Liver (tissue), 9 donors: Measurements from ENCODE around the gene SLC9A8. TPM values are rescaled to one million over a fixed set of nuclear protein-coding genes. Genes with fewer than 3 reads are reported as not detected.

Source experiments
- DNase-seq: peaks from one replicate; pipeline ENCODE4 v3.0.0-alpha.2; 2017; ENCODE audit warnings: low spot score
- H3K27ac ChIP-seq, 2 donors: one replicate each; pipeline ENCODE4 v1.7.0; 2013; ENCODE audit warnings: inconsistent platforms in 2 of 2, low read length in 2 of 2, control low read depth in 1 of 2, low read depth in 1 of 2, mild to moderate bottlenecking in 1 of 2
- H3K27me3 ChIP-seq, 4 donors: one replicate each; pipeline versions ENCODE4 v1.6.1 to v1.7.0; 2013; ENCODE audit warnings: low read length in 3 of 4, inconsistent platforms in 1 of 4, mild to moderate bottlenecking in 1 of 4, moderate library complexity in 1 of 4; ENCODE audit not compliant: control insufficient read depth in 4 of 4, insufficient read depth in 4 of 4
- H3K36me3 ChIP-seq, 4 donors: one replicate each; pipeline versions ENCODE4 v1.6.1 to v1.7.0; 2013; ENCODE audit warnings: low read length in 3 of 4, mild to moderate bottlenecking in 3 of 4, low read depth in 1 of 4, moderate library complexity in 1 of 4; ENCODE audit not compliant: control insufficient read depth in 4 of 4, insufficient read depth in 3 of 4
- H3K4me1 ChIP-seq, 4 donors: one replicate each; pipeline versions ENCODE4 v1.6.1 to v1.7.0; 2013; ENCODE audit warnings: low read length in 3 of 4, mild to moderate bottlenecking in 3 of 4, moderate library complexity in 1 of 4; ENCODE audit not compliant: control insufficient read depth in 4 of 4, insufficient read depth in 4 of 4
- H3K4me3 ChIP-seq, 3 donors: one replicate each; pipeline versions ENCODE4 v1.6.1 to v1.7.0; 2013; ENCODE audit warnings: low read length in 3 of 3, control low read depth in 1 of 3, low read depth in 1 of 3, mild to moderate bottlenecking in 1 of 3
- H3K9ac ChIP-seq, 2 donors: one replicate each; pipeline ENCODE4 v1.7.0; 2013; ENCODE audit warnings: low read length in 2 of 2, mild to moderate bottlenecking in 2 of 2, moderate library complexity in 2 of 2, control low read depth in 1 of 2, low read depth in 1 of 2
- H3K9me3 ChIP-seq, 4 donors: one replicate each; pipeline versions ENCODE4 v1.6.1 to v1.7.0; 2013; ENCODE audit warnings: low read length in 3 of 4; ENCODE audit not compliant: control insufficient read depth in 4 of 4
- EGR1 ChIP-seq, 2 donors: IDR thresholded peaks; 2 replicates each; pipeline ENCODE4 v1.6.1; 2016 to 2018; ENCODE audit warnings: antibody characterized with exemption in 2 of 2, low read depth in 2 of 2
- FOXA1 ChIP-seq: IDR thresholded peaks from 2 replicates; pipeline ENCODE4 v1.6.1; 2016; ENCODE audit warnings: antibody characterized with exemption
- FOXA2 ChIP-seq: IDR thresholded peaks from 2 replicates; pipeline ENCODE4 v1.6.1; 2016; ENCODE audit warnings: antibody characterized with exemption
- GABPA ChIP-seq, 2 donors: IDR thresholded peaks in 1 of 2; conservative IDR thresholded peaks in 1 of 2; 2 replicates each; pipeline ENCODE4 v1.6.1; 2016; ENCODE audit warnings: antibody characterized with exemption in 2 of 2, mild to moderate bottlenecking in 1 of 2, moderate library complexity in 1 of 2
- HNF4A ChIP-seq, 2 donors: conservative IDR thresholded peaks; 2 replicates each; pipeline ENCODE4 v1.6.1; 2016; ENCODE audit warnings: antibody characterized with exemption in 2 of 2, mild to moderate bottlenecking in 2 of 2
- HNF4G ChIP-seq: IDR thresholded peaks from 2 replicates; pipeline ENCODE4 v1.6.1; 2016; ENCODE audit warnings: antibody characterized with exemption
- JUND ChIP-seq, 2 donors: IDR thresholded peaks; 2 replicates each; pipeline ENCODE4 v1.6.1; 2016; ENCODE audit warnings: antibody characterized with exemption in 2 of 2
- NR2F2 ChIP-seq: IDR thresholded peaks from 2 replicates; pipeline ENCODE4 v1.6.1; 2016; ENCODE audit warnings: antibody characterized with exemption
- RAD21 ChIP-seq, 2 donors: IDR thresholded peaks; 2 replicates each; pipeline ENCODE4 v1.6.1; 2016; ENCODE audit warnings: antibody characterized with exemption in 2 of 2, mild to moderate bottlenecking in 2 of 2
- RXRA ChIP-seq, 2 donors: IDR thresholded peaks; 2 replicates each; pipeline ENCODE4 v1.6.1; 2017 to 2018; ENCODE audit warnings: antibody characterized with exemption in 2 of 2, mild to moderate bottlenecking in 1 of 2
- SP1 ChIP-seq: IDR thresholded peaks from 2 replicates; pipeline ENCODE4 v1.6.1; 2018; ENCODE audit warnings: antibody characterized with exemption, mild to moderate bottlenecking
- TAF1 ChIP-seq: conservative IDR thresholded peaks from 2 replicates; pipeline ENCODE4 v1.6.1; 2016; ENCODE audit warnings: antibody characterized with exemption, mild to moderate bottlenecking
- YY1 ChIP-seq: IDR thresholded peaks from 2 replicates; pipeline ENCODE4 v1.6.1; 2016; ENCODE audit warnings: antibody characterized with exemption, mild to moderate bottlenecking
- WGBS: extraction: QIAGEN DNeasy Blood & Tissue Kit; methylation state at CpG from one replicate; pipeline ENCODE4 v1.1.7; 2013; 5-methylcytosine and 5-hydroxymethylcytosine counted together
- polyA plus RNA-seq, 2 donors: library from polyadenylated mRNA; stranded (reverse) in 1 of 2; unstranded in 1 of 2; fragments of 200-250 nt in 1 of 2; fragments of >200 nt in 1 of 2; fragmentation: Nextera tagmentation in 1 of 2; extraction: Ambion mirVana in 1 of 2; gene quantifications; one replicate each; pipeline versions ENCODE4 v1.2.1 to v1.2.3, GENCODE V29; 2013 to 2015
- total RNA-seq, 2 donors: library from RNA; depleted of rRNA; stranded (reverse); fragments of >200 nt; gene quantifications; one replicate each; pipeline ENCODE4 v1.2.3, GENCODE V29; 2014
- TF ChIP-seq, protein P1 (sequence below): fragments of 150-350 bp; IDR thresholded peaks from 2 replicates; pipeline ENCODE4 v1.5.1; 2017; ENCODE audit warnings: improper control_type of control experiment, low read depth, low read length; ENCODE audit not compliant: missing input control
- TF ChIP-seq, protein P2 (sequence below): IDR thresholded peaks from 2 replicates; pipeline ENCODE4 v1.6.1; 2016; ENCODE audit warnings: antibody characterized with exemption
- TF ChIP-seq, protein P3 (sequence below): IDR thresholded peaks from 2 replicates; pipeline ENCODE4 v1.6.1; 2016; ENCODE audit warnings: antibody characterized with exemption, mild to moderate bottlenecking
- TF ChIP-seq, protein P4 (sequence below): IDR thresholded peaks from 2 replicates; pipeline ENCODE4 v1.6.1; 2016; ENCODE audit warnings: antibody characterized with exemption
- donor health status: healthy.
- donor health status: healthy.
- donor health status: healthy.
- donor health status: healthy.
- donor health status: healthy.

SLC9A8 gene
- total and polyA plus RNA-seq, 4 donors = 4.0 to 9.5 (median 8.6) TPM

DNA sequence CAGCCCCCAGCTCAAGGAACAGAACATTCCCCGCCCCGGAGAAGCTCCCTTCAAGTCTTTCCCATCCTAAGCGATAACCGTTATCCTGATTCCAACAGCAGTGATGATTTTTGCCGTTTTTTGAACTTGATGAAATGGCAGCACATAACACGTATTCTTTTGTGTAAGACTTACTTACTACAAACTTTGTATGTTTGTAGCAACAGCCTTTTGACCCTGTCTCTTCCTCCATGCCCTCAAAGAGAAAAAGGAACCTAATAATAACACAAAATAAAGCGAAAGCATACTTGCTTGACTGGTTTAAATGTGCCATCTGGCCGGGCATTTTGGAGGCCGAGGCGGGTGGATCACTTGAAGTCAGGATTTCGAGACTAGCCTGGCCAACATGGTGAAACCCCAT lies 26.4 kb upstream of the SLC9A8 start:
- H3K36me3 ChIP-seq = no peaks in the 10 kb centered on the region
- no peak overlapping the region for H3K9ac ChIP-seq
- peak overlapping the region in 1 of 2 donors; percentile 50 for H3K27ac ChIP-seq
- no peak overlapping the region for H3K4me3 ChIP-seq
- TF ChIP-seq EGR1 (IDR thresholded peaks at IDR 0.05; ENCODE audit: low read depth in 2 of 2) (no peak), GABPA (IDR thresholded peaks at IDR 0.05 in 1 of 2, conservative IDR thresholded peaks at IDR 0.05 in 1 of 2) (no peak), FOXA2 (no peak), RAD21 (IDR thresholded peaks at IDR 0.05) (no peak), FOXA1 (no peak), NR2F2 (no peak), SP1 (no peak), RXRA (IDR thresholded peaks at IDR 0.05) (no peak), YY1 (no peak), TAF1 (no peak), HNF4A (conservative IDR thresholded peaks at IDR 0.05) (no peak), HNF4G (no peak), JUND (IDR thresholded peaks at IDR 0.05) (no peak)
- TF ChIP-seq, protein P1, sequence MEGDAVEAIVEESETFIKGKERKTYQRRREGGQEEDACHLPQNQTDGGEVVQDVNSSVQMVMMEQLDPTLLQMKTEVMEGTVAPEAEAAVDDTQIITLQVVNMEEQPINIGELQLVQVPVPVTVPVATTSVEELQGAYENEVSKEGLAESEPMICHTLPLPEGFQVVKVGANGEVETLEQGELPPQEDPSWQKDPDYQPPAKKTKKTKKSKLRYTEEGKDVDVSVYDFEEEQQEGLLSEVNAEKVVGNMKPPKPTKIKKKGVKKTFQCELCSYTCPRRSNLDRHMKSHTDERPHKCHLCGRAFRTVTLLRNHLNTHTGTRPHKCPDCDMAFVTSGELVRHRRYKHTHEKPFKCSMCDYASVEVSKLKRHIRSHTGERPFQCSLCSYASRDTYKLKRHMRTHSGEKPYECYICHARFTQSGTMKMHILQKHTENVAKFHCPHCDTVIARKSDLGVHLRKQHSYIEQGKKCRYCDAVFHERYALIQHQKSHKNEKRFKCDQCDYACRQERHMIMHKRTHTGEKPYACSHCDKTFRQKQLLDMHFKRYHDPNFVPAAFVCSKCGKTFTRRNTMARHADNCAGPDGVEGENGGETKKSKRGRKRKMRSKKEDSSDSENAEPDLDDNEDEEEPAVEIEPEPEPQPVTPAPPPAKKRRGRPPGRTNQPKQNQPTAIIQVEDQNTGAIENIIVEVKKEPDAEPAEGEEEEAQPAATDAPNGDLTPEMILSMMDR = no peak
- TF ChIP-seq, protein P2, sequence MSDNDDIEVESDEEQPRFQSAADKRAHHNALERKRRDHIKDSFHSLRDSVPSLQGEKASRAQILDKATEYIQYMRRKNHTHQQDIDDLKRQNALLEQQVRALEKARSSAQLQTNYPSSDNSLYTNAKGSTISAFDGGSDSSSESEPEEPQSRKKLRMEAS = no peak
- TF ChIP-seq, protein P3, sequence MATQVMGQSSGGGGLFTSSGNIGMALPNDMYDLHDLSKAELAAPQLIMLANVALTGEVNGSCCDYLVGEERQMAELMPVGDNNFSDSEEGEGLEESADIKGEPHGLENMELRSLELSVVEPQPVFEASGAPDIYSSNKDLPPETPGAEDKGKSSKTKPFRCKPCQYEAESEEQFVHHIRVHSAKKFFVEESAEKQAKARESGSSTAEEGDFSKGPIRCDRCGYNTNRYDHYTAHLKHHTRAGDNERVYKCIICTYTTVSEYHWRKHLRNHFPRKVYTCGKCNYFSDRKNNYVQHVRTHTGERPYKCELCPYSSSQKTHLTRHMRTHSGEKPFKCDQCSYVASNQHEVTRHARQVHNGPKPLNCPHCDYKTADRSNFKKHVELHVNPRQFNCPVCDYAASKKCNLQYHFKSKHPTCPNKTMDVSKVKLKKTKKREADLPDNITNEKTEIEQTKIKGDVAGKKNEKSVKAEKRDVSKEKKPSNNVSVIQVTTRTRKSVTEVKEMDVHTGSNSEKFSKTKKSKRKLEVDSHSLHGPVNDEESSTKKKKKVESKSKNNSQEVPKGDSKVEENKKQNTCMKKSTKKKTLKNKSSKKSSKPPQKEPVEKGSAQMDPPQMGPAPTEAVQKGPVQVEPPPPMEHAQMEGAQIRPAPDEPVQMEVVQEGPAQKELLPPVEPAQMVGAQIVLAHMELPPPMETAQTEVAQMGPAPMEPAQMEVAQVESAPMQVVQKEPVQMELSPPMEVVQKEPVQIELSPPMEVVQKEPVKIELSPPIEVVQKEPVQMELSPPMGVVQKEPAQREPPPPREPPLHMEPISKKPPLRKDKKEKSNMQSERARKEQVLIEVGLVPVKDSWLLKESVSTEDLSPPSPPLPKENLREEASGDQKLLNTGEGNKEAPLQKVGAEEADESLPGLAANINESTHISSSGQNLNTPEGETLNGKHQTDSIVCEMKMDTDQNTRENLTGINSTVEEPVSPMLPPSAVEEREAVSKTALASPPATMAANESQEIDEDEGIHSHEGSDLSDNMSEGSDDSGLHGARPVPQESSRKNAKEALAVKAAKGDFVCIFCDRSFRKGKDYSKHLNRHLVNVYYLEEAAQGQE = no peak
- TF ChIP-seq, protein P4, sequence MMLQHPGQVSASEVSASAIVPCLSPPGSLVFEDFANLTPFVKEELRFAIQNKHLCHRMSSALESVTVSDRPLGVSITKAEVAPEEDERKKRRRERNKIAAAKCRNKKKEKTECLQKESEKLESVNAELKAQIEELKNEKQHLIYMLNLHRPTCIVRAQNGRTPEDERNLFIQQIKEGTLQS = no peak
- H3K4me1 ChIP-seq = no peaks in the 10 kb centered on the region
- no peak for DNase-seq
- 75% methylated on average over 11 of the region's 11 CpGs for WGBS
- no peaks in the 10 kb centered on the region for H3K27me3 ChIP-seq
- H3K9me3 ChIP-seq = no peaks in the 10 kb centered on the region

DNA sequence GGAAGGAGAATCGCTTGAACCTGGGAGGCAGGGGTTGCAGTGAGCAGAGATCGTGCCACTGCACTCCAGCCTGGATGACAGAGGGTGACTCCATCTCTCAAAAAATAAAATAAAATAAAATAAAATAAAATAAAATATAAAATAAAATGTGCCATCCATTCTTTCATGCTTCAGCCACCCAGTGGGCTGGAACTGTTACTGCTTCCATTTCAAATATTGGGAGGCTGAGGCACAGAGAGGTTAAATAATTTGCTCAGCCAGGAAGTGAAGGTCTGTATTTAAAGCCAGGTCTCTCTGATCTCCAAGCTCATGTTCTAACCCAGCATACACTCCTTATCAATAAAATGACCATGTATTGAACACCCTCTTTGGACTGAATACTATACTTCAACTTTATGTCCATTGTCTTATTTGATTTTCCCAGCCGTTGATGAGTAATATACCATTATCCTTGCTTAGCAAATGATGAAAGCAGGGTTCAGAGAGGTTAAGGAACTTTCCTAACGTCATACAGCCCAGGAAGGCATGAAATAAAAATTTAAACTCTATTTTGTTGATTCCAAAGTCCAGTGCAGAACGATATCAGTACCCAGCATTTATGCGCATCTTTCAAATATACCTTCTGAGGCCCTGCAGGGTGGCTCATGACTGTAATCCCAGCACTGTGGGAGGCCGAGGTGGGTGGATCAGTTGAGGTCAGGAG lies 25.8 kb upstream of the SLC9A8 start:
- Histone ChIP-seq H3K36me3 (no peaks in the 10 kb centered on the region), H3K4me3 (no peak overlapping the region), H3K9me3 (no peaks in the 10 kb centered on the region), H3K4me1 (no peaks in the 10 kb centered on the region), H3K27me3 (no peaks in the 10 kb centered on the region), H3K27ac (no peak overlapping the region), H3K9ac (no peak overlapping the region)
- TF ChIP-seq RAD21 (IDR thresholded peaks at IDR 0.05) = peak; percentile 44 to 51
- no peak for TF ChIP-seq NR2F2
- TF ChIP-seq, protein P1 = peak; percentile 21
- TF ChIP-seq HNF4A (conservative IDR thresholded peaks at IDR 0.05) = no peak
- 78% methylated on average over 7 of the region's 7 CpGs for WGBS
- no peak for DNase-seq
